ENCODE data around the gene AKT1.
A peak's percentile ranks its signal among the peaks of the same experiment; 100 is the strongest.
"Not testable (repeated sequence)": the region's sequence is repeated elsewhere in the genome, so short reads cannot be mapped to it uniquely, and the experiment has no call there.

Gene AKT1

GRCh38 chr14:104818714-104819161 lies 23.2 kb upstream of the AKT1 start:
- no peak for DNase-seq

GRCh38 chr14:104817930-104818713 lies 22.6 kb upstream of the AKT1 start:
- DNase-seq: no peak

DNA sequence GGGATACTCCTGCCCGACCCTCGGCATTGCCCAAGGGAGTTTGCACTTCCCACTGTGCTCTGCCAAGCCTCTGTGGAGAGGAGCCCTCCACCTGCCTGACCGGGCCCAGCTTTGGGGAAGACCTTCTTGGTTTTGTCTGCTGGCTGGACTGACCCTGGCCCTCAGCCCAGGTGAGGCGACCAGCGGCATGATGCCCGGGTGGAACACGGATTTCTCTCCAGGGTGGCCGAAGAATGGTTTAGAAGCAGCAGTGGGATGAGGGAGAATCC lies 21.0 kb upstream of the AKT1 start:
- DNase-seq: no peak

DNA sequence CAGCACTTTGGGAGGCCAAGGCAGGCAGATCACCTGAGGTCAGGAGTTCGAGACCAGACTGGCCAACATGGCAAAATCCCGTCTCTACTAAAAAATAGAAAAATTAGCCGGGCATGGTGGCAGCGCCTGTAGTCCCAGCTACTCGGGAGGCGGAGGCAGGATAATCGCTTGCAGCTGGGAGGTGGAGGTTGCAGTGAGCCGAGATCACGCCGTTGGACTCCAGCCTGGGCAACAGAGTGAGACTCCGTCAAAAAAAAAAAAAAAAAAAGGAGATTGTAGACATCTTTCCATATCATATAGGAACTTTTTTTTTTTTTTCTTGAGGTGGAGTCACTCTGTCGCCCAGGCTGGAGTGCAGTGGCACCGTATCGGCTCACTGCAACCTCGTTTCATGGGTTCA lies 19.2 kb upstream of the AKT1 start:
- not testable (repeated sequence) for DNase-seq

DNA sequence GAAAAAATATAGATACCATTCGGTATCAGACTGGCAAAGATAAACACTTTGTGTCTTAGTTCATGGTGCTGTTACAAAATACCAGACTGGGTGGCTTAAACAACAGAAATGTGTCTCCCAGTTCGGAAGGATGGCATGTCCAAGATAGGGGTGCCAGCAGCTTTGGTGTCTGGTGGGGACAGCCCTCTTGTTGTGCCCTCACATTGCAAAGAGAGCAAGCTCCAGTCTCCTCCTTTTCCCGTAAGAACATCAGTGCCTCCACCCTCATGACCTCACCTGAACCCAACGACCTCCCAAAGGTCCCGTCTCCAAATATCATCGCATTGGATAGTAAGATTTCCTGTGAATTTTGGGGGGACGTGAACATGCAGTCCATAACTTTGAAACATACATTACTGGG lies 17.7 kb upstream of the AKT1 start:
- no peak for DNase-seq

DNA sequence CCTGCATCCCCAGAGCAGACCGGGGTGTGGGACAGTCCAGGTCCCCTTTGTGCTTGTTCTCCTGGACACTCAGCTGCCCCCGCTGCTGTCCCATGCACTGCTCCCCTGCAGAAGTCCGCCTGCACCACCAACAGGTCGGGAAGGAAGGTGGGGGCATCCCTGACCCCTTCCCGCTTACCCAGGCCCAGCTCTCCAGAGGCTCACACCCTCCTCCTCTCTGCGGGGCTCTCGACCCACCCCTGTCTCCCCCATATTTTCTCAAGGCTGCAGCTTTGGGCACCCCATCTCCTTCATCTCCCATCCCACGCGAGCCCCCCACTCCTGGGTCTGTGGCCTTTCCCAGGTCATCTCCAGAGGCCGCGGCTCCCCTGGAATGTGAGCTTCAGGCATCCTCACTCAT lies 14.8 kb upstream of the AKT1 start:
- DNase-seq: no peak

GRCh38 chr14:104808456-104808855 lies 12.9 kb upstream of the AKT1 start:
- no peak for DNase-seq

- no peak for DNase-seq
Measured at GRCh38 chr14:104806625-104807465, 11.3 kb upstream of the AKT1 start.

GRCh38 chr14:104805941-104806624 lies 10.5 kb upstream of the AKT1 start:
- DNase-seq: no peak

GRCh38 chr14:104805326-104805678 lies 9.8 kb upstream of the AKT1 start:
- no peak for DNase-seq

- DNase-seq: no peak
Measured at GRCh38 chr14:104804481-104805325, 9.2 kb upstream of the AKT1 start.

DNA sequence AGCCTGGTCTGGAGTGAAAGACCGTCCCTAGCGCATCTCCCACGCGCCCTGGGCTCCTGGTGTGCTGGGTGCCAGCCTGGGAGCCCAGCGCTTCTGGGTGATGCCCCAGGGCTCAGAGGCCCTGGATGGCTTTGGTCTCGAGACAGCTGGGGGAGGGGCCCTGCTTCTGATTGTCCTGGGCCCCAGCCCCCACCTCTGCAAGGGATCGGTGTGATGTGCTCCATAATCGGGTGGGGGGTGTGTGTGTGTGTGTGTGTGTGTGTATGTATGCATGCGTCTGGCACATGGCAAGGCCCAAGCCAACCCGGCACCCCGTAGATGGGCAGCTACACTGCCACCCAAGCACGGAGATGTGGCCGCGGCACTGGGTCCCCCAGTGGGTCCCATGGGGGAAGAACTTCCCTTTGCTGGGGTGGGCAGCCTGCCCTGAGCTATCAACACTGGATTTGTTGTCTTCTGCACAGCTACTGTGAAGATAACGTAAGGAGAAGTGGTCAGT lies 8.4 kb upstream of the AKT1 start:
- DNase-seq: no peak

DNA sequence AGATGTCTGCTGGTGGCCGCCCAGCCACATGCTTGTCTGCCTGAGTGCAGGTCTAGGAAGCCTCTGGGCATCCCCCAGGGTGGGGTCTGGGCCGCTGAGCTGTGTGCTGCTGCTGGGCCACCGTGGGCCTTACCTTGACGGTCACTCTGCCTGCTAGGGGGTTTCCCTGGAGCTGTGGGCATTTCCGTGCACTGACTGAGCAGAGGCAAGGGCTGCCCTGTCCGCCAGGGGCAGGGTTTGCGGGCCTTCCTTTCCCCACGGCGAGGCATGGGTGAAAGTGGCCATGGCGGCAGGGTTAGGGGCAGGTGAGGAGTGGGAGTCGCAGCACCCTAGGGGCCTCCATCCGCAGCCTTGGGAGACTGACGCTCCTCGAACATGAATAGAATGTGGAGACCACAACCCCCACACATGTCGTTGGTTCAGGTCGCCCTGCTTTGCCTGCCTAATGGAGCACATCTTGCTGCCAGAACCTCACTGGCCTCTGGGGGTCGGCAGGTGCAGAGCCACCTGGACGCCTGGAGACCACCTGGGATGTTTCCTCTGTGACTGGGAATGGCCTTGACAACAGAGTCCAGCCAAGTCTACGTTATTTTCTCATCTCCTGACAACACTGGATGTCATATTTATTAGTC lies 7.8 kb upstream of the AKT1 start:
- DNase-seq: no peak

GRCh38 chr14:104802394-104803184 lies 7.0 kb upstream of the AKT1 start:
- DNase-seq: no peak

GRCh38 chr14:104801520-104802393 lies 6.2 kb upstream of the AKT1 start:
- DNase-seq: no peak

DNA sequence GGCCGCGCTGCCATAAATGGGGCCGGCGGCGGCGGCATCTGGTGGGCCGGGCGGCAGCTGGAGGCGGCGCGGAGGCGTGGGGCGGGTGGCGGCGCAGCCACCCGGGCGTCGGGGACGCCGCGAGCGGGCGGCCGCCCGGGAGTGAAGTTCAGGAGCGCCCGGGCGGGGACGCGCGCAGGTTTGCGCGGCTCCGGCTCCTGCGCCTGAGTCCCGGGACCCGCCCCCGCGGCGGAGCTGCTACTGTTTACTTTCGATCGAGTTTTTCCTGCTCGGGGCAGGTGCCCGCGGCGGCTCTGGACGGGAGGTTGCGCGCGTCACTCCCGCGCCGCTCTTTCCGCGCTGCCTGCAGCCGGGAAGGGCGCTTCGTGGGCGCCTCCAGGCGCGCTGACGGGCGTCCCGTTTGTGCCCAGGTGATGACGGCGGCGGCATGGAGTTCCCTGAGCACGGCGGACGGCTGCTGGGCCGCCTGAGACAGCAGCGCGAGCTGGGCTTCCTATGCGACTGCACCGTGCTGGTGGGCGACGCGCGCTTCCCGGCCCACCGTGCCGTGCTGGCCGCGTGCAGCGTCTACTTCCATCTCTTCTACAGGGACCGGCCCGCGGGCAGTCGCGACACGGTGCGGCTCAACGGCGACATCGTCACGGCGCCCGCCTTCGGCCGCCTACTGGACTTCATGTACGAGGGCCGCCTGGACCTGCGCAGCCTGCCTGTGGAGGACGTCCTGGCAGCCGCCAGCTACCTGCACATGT lies 5.4 kb upstream of the AKT1 start, which contains the start of gene ZBTB42:
ZBTB42 (plus strand) TSS at position 331 of the 749 bp plus-strand sequence; CDS start at position 428, 97 bp downstream.
- peak; percentile 71 for DNase-seq

GRCh38 chr14:104800015-104800770 lies 4.6 kb upstream of the AKT1 start:
- peak; percentile 77 for DNase-seq

GRCh38 chr14:104799244-104800014 lies 3.9 kb upstream of the AKT1 start:
- no peak for DNase-seq
